Islet precursor cell (in vitro differentiated cells): Measurements from ENCODE around the gene TNFRSF12A.

Experiments used
- DNase-seq: peaks from one replicate; pipeline ENCODE4 v3.0.0-alpha.2; 2018

TNFRSF12A gene, protein sequence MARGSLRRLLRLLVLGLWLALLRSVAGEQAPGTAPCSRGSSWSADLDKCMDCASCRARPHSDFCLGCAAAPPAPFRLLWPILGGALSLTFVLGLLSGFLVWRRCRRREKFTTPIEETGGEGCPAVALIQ

GRCh38 chr16:3020247-3020603 lies at the start of gene TNFRSF12A:
Gene TNFRSF12A, plus strand, starts transcription at chr16:3020368. Its CDS starts 30 bp downstream, at chr16:3020398.
- DNase-seq = peak; percentile 91

DNA sequence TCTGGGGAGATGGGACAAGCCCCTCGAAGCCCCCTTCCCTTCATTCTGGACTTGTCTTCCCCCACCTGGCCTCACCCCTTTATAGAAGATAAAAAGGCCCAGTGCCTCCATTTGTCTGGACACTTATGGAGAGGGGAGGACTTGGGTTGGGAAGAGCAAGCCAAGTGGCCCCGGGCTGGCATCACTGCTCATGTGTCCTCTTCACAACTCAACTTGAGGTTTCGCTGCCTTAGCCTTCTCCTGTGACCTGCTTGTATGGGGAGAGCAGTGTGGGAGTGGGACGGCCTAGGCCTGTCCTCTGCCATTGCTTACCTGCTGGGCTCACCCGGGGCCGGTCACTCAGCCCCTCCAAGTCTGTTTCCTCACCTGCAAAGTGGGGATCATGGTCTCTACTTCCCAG lies 49.6 kb upstream of the TNFRSF12A start:
- no peak for DNase-seq

DNA sequence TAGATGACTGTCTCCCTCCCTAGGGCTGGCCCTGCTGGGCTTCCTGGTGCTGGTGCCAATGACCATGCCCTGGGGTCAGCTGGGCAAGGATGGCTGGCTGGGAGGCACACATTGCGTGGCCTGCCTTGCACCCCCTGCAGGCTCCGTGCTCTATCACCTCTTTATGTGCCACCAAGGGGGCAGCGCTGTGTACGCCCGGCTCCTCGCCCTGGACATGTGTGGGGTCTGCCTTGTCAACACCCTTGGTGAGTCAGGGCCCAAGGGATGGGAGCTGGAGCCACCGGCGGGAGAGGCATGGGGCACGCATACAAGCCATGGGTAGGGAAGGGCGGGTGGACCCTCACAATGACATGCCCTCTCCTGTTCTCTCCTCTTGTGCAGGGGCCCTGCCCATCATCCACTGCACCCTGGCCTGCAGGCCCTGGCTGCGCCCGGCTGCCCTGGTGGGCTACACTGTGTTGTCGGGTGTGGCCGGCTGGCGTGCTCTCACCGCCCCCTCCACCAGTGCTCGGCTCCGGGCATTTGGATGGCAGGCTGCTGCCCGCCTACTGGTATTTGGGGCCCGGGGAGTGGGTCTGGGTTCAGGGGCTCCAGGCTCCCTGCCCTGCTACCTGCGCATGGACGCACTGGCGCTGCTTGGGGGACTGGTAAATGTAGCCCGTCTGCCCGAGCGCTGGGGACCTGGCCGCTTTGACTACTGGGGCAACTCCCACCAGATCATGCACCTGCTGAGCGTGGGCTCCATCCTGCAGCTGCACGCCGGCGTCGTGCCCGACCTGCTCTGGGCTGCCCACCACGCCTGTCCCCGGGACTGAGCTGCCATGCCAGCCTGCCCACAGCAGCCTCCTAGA lies 48.8 kb upstream of the TNFRSF12A start:
- DNase-seq = no peak

DNA sequence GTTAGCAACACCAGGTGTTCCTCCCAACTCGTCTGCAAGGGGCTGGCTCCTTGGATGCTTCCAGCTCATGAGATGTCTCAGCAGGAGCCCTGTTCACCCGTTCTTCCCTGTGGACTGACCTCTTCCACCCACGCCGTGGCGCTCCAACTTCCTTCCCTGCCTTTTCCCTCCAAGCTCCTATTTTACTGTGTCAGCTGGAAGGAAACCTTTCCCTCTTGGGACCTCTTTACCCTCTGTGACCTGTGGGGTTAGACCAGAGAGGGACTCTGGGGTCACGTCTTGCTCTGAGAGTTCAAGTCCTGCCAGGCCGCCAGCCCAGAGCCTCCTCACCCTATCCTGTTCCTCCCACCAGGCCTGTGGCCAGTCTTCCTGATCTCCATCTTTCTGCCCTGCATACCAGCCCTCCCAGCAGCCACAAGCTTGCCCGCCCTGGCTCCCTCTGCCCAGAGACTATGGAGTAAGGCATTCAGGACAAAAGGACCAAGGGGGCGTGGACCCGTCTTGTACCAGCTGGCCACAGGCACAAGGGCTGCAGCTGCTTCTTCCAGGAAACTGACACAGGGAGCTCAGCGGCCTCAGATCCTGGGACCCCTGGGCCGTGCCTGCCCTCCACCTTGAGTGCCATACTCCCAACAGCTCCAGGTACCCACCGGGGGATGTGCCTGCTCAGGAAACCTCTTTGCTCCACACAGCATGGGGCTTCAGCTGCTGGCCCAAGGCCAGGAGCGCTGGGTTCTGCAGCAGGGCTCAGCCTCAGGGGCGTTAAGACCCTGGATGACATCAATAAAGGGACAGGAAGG lies 48.0 kb upstream of the TNFRSF12A start:
- DNase-seq = no peak

DNA sequence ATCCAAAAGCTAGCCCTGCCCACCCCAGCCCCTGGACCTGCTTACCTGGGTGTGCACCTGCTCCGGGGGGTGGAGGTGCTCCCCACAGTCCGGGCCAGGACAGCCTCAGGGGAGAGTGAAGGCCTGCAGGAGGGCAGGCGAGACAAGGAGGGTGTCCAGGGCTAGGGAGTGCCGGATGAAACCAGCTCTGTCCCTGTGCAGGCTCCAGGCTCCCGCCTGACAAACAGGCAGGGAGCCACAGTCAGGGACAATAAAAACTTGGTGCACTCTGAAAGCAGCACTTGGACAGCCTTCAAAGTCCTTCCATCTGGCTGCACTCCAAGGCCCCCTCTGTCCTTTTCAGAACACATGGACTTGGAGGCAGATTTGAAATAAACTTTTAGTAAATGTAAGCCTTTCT lies 47.1 kb upstream of the TNFRSF12A start:
- no peak for DNase-seq

- DNase-seq = no peak
Measured at GRCh38 chr16:2973605-2974318, 46.4 kb upstream of the TNFRSF12A start.

DNA sequence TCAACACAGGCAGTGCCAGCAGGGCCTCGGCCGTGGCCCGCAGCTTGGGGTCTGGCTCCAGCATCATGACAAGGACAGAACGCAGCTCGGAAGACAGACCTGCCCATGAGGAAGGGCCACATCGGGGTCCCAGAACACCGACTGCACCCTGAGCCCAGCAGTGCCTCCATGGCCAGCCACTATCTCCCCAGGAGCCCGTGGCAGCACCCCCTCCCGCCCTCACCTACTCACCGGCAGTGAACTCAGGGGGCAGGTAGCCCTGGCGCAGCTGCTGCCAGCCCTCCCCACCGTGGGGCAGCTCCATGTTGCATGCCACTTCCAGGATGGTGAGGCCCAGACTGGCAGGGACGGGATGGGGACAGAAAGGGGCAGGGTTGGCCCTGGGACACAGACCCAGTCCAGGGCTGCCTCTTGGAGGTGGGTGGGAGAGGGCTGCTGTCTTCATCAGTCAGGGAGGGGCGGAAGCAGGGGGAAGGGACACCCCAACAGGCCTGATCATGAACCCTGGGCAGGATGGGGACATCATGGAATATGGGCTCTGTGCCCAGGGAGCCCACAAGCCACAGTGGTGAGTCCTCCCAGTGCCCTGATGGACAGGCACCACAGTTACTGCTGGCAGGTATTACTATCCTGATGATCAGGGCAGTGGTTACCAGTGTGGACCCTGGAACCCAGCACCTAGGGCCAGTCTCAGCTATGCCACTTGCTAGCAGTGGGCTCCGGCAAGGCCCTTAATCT lies 45.7 kb upstream of the TNFRSF12A start:
- DNase-seq = no peak

- no peak for DNase-seq
Measured at GRCh38 chr16:2975161-2975795, 44.9 kb upstream of the TNFRSF12A start.

- DNase-seq = no peak
Measured at GRCh38 chr16:2976201-2976600, 44.0 kb upstream of the TNFRSF12A start.

DNA sequence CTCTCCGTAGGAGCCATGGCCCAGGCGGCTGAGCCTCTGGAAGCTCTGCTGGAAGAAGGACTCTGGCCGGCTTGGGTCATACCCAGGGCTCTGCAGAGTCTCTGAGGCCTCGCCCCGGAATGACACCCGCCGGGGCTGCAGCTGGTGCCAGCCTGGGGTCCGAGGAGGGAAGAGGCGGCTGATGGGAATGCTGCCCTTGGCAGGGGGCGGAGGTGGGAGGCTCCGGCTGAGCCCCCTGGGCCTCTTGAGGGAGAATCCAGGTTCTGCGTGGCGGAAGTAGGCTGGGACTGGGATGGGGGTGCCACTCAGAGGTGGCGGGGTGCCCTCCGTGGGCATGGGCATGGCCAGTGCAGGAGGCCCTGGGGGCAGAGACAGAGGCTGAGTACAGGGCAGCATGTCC lies 43.5 kb upstream of the TNFRSF12A start:
- DNase-seq = no peak

GRCh38 chr16:2977440-2977839 lies 42.7 kb upstream of the TNFRSF12A start:
- DNase-seq = no peak

GRCh38 chr16:2979669-2980226 lies 40.4 kb upstream of the TNFRSF12A start:
- no peak for DNase-seq

DNA sequence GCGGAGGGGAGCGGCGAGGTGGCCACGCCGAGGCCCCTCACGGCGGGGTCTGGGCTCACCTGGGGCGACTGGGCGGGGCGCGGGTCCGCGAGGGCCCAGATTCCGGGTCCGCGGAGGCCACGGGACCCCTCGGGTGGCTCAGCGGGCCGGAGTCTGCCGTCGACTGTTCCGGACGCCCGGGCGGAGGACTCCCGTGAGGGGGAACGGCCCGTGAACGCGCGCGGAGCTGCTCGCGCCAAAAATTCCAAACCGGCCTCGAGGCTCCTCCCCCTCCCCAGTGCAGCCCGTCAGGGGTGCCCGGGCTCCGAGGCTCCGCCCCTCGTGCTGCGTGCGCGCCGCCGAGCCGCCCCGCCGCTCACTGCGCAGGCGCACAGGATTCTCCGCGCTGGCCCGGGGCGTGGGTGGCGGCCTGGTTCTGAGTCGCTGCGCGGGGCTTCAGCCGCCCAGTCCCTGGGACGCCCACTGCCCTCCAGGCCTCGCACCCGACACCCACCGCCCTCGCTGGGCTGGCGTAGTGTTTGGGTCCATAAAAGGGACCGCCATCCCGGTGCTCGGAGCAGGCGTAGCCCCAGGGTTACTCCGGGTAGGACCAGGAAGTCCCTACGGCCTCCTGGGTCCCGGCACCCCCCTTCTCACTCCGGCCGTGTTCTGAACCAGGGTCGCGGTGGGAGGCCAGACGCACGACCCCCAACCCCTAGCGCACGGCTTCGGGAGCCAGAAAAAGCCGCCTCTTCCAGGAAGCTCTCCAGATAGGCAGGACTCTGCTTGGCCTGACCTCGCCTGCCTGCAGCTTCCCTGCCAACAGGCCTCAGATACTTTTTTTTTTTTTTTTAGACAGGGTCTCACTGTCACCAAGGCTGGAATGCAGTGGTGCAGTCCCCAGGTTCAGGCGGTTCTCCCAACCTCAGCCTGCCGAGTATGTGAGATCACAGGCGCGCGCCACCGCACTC lies 39.7 kb upstream of the TNFRSF12A start, which contains the start of gene PKMYT1:
TSS of gene PKMYT1 (minus strand) at position 220 of the 950 bp plus-strand sequence. CDS start 789 bp downstream, outside the sequence.
- DNase-seq = peak; percentile 95

- peak; percentile 77 for DNase-seq
Measured at GRCh38 chr16:2981177-2981898, 38.8 kb upstream of the TNFRSF12A start.

GRCh38 chr16:2981899-2982250 lies 38.3 kb upstream of the TNFRSF12A start:
- no peak for DNase-seq

DNA sequence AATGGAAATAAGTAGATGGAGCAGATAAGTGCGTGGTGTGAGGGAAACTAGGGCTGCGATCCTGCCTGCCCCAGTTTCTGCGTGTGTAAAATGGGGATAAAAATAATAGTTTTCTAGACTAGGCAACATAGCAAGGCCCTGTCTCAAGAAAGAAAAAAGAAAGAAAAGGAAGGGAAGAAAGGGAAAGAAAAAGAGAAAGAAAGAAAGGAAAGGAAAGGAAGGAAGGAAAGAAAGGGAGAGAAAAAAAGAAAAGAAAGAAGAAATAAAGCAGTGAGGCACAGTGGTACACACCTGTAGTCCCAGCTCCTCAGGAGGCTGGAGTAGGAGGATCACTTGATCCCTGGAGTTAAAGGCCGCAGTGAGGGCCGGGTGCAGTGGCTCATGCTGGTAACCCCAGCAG lies 37.8 kb upstream of the TNFRSF12A start:
- no peak for DNase-seq

DNA sequence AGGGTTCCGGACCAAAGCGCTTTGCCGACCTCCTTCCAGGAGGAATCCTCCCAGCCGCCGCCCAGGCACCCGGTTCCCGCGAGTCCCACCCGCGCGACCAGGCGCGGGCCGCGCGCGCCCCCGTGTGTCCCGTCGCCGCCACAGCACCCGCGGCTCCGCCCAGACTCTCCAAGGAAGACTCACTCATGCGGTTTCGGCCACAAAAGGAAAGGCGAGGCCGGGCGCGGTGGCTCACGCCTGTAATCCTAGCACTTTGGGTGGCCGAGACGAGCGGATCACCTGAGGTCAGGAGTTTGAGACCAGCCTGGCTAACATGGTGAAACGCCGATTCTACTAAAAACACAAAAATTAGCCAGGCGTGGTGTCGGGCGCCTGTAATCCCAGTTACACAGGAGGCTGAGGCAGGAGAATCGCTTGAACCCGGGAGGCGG lies 36.4 kb upstream of the TNFRSF12A start:
- DNase-seq = peak; percentile 95

GRCh38 chr16:2985462-2985861 lies 34.7 kb upstream of the TNFRSF12A start:
- no peak for DNase-seq

- DNase-seq = no peak
Measured at GRCh38 chr16:2985893-2986355, 34.2 kb upstream of the TNFRSF12A start.
